HG02973 (cell line): Measurements from ENCODE around the gene IDI2.
"Not testable (repeated sequence)": the region's sequence is repeated elsewhere in the genome, so short reads cannot be mapped to it uniquely, and the experiment has no call there.

ENCODE experiments used
- ATAC-seq: cut with Tn5 transposase; IDR thresholded peaks from one replicate; pipeline ENCODE4 v1.9.1; 2021; ENCODE audit warnings: moderate library complexity; ENCODE audit not compliant: unreplicated experiment

The IDI2 gene

DNA sequence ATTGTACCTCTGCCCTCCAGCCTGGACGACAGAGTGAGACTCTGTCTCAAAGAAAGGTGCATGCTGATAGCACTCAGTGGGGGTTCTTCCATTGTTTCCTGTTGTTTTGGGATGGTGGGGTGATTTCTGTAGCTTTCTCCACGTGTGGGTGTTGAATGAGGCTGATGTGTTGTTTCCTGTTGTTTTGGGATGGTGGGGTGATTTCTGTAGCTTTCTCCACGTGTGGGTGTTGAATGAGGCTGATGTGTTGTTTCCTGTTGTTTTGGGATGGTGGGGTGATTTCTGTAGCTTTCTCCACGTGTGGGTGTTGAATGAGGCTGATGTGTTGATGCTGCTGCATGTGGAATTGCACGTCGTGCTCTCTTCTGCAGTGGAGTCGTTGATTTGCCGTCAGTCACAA, 15.7 kb downstream of the IDI2 start:
- not testable (repeated sequence) for ATAC-seq

DNA sequence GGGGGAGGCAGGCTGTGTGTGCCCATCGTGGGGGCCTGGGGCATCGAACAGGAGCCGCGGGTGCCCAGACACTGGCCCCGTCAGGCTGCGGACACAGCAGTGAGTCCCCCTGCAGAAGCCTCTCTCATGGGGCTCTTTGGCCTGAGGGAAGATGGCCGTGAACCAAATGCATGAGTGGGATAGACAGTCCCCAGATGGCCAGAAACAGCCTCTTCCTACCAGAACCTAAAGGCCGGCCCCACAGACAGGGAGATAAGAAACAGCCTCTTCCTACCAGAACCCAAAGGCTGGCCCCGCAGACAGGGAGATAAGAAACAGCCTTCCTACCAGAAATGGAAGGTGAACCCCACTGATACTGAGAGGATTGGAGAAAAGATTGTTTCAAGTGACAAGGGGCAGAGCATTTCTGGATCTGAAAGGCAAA, 16.6 kb downstream of the IDI2 start:
- ATAC-seq: no peak

DNA sequence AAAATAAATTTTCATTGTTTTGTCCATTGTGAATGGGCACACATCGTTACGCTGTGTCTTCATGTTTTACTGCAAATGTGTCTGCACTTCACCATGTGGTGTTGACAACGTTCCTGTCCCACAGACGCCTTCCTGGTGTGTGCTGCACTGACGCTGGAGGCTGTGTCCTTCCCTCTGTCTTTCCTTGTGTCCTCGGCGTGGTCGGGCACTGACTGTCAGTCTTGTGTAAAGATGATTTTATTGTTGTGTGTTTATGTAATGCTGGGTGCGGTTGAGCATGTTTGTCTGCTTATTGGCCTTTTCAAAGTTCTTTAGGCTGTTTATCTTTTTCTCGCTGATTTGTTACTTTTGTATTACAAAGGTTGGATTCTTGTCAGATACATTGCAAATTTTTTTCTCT, 18.1 kb downstream of the IDI2 start:
- ATAC-seq: no peak

DNA sequence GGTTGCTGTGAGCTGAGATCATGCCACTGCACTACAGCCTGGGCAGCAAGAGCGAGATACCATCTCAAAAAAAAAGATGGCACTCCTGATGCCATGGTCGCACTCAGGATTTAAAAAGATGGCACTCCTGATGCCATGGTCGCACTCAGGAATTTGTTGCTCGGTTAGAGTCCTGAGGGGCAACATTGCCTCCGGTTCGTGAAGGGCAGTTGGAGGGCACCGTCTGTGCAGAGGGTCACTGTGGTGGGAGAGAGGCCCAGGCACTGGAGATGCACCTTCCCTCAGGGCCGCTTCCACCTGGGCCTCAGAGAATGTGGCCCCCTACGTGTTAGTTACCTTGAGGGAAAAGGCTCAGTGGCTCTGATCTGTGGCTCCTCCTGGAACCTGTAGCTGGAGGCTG, 19.1 kb downstream of the IDI2 start:
- no peak for ATAC-seq

DNA sequence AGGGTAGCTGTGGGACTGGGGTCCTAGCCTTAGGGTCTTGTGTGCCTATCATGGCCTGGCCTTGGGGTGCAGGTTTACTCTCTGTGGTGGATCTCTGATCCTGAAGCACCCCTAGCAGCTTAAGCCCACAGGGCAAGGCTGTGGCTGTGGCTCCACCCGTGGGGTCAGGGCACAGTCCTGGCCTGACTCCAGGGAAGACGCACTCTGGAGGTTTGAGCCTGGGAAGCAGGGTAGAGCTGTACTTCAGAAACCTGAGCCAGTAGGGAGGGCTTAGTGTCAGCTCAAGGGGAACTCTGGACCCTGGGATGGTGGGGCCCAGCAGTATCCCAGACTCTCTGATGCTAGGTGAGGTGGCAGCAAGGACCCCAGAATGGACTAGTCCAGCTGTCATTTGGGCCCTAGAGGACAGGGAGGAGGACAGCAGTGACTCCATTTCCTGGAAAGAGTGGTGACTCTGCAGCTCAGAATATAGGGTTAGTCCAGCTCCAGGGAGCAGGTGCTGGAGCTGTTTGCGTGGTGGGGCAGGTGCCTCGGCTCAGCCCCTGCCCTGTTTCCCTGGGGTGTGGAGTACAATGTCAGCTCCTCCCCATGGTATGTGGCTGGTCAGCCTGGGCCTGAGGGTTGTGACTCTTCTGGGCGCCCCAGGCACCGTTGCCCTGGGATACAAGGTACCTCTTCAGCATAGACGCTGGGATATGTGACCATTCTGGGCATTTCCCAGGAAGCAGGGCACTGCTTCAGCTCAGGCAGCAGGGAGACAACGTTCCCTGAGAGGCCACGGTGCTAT, 21.6 kb downstream of the IDI2 start:
- no peak for ATAC-seq

DNA sequence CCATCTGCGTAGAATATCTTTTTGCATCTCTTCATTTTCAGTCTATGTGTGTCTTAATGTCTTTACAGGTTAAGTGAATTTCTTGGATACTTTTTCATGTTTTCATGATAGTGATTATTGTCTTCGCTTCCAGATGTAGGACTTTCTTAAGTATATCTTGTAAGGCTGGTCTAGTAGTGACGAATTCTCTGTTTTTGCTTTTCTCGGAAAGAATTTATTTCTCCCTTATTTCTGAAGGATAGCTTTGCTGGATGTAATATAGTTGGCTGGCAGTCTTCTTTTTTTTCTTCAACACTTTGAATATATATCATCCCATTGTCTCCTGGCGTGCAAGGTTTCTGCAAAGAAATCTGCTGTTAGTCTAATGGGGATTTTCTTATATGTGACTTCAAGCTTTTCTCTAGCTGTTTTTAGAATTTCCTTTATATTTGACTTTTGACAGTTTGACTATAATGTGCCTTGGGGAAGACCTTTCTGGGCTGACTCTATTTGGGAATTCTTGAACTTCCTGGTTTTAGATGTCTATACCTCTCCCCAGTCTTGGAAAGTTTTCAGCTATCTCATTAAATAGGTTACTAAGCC, 23.1 kb downstream of the IDI2 start:
- no peak for ATAC-seq

DNA sequence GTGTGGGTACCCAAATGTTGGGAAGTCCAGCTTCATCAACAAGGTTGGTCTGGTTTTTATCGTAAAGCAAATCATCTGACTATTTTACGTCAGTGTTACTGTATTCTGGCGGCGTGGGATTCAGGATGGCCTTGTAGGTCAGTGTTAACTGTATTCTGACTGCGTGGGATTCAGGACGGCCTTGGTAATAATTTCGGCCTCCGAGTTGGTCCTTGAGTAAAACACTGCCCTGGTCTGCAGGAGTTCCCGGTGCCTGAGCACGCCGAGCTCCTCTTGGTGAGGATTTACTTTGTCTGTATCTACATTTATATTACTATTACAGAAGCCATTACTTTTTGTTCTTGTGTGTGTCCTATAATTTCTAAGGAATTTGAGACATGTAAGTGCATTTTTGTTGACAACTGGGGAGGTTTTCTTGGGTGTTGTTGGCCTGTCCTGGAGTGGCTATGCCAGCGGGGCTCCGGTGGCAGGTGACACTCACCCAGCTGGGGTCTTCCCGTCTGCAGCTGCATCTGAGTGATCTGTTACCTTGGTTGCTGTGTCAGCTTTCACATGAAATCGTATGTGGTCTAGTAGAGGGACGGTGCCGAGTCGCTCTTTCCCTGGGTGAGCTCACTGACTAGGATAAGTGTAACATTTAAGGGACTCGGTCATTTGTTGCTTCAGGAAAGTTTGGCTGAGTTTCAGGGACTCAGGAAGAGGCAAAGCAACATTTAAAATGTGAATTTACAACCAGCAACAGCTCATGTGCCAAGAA, 28.2 kb downstream of the IDI2 start:
- no peak for ATAC-seq

DNA sequence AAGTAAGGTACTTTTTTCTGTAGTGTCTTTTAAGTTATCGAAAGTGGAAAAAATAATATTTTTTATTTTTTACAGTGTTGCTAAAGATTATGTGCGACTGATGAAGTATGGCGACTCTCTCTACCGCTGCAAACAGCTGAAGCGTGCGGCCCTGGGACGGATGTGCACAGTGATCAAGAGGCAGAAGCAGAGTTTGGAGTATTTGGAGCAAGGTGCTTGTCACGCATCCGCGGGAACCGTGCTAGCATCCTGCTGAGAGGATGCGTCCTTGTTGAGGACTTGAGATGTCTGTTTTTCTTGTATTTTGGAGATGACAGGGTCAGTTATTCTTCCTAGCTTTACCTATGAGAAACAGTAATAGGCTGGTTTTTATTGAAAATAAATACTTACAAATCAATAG, 29.6 kb downstream of the IDI2 start:
- no peak for ATAC-seq

DNA sequence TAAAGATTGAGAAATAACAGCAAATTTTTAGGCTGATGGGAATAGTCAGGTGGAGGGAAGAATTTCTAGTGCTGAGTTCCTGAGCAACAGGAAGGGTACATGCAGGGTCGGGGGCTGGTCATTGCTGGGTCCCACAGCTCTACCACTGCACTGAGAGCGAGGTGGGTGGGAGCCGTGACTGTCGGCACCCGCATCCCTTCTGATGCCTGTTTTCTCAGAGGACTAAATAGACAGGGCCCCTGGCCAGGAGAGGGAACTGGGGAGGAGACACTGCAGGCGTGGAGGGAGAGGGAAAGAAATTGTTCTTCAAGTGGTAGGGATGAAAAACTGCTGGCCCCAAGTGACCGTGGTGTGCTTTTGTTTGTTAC, 30.1 kb downstream of the IDI2 start:
- no peak for ATAC-seq

DNA sequence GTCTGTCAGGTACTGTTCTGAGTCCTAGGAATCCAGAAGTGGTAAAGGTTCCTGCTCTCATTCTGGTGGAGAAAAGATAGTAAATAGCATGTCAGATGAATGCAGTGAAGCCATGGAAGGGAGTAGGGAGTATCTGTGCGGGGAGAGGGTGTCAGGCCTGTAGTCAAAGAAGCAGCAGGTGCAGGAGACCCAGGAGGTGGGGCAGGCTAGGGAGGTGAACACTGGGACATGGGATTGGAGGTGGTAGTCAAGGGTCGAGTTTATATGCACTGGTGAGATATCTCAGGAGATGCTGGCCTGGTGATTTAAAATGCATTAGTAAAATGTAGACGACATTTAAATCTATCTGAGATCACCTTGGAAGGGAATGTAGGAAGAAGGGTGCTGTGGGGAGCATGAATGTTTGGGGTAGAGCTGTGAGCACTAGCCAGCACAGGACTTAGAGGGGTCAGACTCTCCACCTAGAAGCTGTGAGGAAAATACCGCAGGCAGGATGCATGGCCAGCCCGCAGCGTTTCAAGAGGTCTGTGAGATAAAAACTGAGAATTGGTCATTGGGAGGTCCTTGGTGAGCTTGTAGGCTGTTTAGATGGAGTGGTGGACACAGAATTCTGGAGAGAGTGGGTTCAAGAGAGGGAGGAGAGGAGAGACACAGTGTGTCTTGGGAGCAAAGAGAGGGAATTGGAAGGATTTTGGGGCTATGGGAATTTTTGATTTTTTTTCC, 30.7 kb downstream of the IDI2 start:
- ATAC-seq: no peak

DNA sequence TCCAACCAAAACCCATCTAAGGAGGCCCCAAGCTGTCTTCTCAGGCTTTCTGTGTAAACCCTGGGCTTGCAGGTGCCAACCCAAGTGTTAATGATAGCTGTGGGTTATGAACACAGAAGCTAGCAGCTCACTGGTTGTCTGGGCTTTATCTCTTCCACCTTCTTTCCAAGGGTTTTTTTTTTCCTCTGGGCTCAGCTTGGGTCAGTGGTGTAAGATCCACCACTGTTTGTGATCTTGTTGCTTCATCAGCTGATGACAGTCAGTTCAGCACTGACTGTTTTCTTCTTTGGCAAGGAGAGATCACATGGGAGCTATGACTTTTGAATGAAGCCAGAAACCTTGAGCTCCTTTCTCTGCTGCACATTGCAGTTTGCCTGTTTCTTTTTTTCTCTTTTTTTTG, 32.8 kb downstream of the IDI2 start:
- no peak for ATAC-seq

DNA sequence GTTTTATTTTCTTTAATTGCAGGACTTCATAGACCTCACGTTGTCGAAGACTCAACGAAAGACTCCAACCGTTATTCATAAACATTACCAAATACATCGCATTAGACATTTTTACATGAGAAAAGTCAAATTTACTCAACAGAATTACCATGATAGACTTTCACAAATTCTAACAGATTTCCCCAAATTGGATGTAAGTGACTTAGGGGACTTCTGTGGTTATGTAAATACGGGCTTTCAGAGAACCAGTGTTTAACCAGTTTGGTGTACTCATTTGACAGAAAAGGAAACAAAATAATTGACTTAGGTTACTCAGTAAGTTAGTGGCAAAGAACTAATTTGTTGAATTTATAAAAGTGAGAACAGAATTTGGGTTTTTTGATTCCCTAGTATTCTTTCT, 33.2 kb downstream of the IDI2 start:
- no peak for ATAC-seq

DNA sequence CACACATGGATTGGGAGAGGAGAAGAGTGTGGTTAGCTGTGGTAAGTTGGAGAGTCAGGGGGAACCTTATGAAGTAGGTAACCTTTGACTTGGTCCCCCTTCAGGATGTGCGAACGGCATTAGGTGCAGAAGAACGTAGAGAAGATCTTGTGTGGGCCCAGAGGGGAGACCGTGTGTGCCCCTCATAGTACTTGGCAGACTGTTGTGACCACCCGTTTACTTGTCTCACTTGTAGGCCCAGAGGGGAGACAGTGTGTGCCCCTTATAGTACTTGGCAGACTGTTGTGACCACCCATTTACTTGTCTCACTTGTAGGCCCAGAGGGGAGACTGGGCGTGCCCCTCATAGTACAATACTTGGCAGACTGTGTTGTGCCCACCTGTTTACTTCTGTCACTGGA, 34.9 kb downstream of the IDI2 start:
- no peak for ATAC-seq

DNA sequence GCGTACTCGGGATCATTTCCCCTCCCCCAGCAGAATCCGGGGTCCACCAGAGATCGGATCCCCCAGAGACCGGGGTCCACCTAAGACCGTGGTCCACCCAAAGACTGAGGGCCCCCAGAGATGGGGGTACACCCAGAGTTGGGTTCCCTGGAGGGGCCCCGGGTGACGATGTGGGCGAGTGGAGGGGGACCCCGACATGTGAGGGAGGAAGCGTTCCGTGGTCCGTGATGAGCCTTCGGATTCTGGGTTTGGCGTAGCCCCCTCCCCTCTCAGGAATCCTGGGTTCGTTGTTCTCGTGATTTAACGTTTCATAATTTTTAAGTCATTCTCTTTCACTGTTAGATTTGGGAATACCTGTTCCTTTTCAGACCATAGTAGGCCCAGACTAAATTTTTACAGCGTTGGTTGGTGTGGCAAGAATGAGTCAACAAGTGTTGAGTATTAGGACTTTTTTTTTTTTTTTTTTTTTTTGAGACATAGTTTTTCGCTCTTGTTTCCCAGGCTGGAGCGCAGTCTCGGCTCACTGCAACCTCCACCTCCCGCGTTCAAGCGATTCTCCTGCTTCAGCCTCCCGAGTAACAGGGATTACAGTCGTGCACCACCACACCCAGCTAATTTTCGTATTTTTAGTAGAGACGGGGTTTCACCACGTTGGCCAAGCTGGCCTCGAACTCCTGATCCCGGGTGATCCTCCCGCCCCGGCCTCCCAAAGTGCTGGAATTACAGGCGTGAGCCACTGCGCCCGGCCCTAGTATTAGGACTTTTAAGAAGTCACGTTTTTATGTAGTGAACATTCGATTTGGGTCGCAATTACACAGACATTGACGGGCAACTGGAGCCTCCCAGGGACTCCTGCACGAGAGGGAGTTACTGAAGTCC, 36.8 kb downstream of the IDI2 start:
- ATAC-seq: peak; percentile 8

DNA sequence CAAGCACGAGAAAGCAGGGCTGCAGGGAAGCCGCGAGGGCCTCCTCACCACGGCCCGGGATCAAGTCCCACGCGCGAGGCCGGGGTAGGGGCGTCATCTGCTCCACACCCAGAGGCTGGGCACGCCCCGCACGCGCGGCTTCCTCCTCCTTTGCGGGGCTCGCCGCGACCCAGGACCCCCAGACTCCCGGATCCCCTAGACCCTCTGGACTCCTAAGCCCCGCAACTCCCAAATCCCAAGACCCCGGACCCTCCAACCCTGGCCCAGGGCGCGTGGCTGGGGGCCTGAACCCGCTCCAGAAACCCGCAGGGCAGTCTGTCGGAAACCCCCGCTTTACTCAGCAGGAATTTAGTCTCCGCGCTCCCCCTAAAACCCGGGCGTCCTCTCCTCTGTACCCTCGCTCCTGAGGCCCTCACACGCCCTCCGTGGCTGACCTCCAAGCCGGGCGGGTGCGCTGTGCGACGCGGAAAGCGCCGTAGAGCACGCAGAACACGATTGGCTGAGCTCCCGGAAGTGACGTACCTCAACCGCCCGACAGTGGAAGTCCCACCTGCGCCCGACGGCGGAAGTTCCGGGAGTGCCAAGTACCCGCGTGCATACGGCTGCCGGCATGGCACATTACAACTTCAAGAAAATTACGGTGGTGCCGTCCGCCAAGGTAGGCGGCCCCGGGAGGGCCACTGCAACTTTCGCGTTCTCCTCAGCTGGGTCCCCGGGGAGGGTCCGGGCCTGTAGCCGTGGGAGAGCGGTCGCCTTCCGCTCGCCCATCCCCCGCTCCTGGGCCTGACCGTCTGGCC, 37.6 kb downstream of the IDI2 start, which contains the start of gene GTPBP4:
Gene GTPBP4, plus strand, starts transcription at position 565 of the 797 bp plus-strand sequence. Its CDS starts 46 bp downstream, at position 611.
- peak; percentile 90 for ATAC-seq

DNA sequence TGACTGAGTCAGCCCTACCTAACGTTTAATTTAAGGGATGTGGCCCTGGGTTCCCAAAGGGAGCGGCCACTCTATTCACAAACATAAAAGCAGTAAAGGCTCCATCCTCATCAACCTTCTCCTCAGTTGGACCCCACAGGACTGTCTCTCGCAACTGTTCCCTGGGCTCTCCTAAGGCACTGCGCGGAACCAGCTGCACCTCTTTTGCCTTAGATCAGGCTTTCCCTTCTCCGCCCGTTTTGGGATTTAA, 38.1 kb downstream of the IDI2 start:
- ATAC-seq: no peak

DNA sequence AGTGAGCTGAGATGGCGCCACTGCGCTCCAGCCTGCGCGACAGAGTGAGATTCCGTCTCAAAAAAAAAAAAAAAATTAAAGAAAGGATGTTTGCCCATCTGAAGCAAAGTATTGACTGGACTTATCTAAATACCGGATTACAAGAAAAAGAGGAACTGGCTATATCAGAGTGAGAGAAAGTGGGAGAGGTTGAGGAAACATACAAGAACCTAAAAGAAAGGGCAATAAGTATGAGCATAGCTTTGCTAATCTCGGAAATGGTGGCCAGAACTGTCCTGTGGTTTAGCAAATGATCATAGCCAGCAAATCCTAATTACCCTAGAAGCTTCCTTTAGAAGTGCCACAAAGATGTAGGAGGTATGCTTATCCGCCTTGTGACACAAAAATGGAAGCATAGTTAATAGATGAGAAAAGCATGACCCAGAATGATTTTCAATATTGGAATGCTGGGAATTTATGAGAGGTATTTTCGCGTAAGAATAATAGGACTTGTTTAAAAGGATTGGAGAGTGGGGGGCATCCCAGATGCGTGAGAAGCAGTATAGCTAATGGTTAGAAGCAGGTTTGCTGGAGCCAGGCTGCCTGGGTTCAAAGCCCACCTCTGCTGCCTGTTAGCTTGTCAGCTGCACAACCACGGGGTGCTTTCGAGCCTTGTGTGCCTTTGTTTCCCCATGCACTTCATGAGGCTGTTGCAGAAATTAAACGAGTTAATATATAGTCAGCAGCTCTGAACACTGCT, 38.6 kb downstream of the IDI2 start:
- ATAC-seq: no peak

DNA sequence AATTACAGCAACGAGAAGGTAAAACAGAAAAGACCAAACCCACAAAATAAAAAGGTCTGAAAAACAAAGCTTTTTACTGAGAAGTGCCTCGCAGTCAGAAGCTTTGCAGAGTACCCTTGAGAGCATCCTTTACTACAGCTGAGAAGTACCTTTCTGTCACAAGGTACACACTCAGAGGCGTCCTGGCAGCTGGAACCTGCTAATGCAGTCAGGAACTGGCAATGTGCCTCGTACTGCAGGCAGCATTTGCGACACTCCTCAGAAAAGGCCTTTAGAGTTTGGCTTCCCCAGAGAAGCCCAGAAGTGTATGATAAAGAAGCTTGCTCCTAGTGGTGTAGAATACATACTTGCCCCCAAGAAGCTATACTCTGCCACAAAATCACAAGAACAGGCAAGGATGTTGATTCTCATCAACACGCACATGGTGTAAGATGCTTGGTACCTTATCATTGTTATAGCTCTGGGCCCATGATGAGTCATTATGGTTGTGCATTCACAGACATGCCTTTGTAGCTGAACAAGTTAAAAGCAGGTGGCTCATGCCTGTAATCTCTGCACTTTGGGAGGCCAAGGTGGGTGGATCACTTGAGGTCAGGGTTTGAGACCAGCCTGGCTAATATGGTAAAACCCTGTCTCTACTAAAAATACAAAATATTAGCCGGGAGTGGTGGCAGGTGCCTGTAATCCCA, 39.4 kb downstream of the IDI2 start:
- no peak for ATAC-seq

DNA sequence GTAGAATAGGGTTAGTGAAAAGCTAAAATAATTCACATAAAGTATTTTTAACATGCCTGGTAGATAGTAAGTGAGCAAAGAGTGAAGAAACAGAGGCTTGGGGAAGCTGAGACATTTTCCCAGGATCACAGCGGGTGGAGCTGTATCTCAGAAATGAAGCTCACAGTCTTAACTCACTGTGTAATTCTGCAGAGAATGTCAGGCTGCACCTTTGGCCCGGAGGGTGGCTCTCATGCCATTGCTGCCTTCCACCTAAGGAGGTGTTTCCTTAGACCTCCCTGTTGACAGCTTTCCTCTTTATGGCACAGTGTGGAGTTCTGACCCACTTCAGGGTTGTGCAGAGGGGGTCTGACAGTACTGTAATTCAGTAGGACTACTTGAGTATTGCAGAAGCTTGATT, 40.3 kb downstream of the IDI2 start:
- ATAC-seq: no peak
